WERI-Rb-1 (cell line): ENCODE data around the gene SOWAHA.
"Not testable (repeated sequence)": the region's sequence is repeated elsewhere in the genome, so short reads cannot be mapped to it uniquely, and the experiment has no call there.

Experiments used
- DNase-seq: peaks from one replicate; pipeline ENCODE4 v3.0.0-alpha.2; 2020
- H3K27ac ChIP-seq: fragments of 250-450 bp; sonication (Bioruptor Pico); 2 replicates; pipeline ENCODE4 v1.5.1; 2020; ENCODE audit warnings: mild to moderate bottlenecking, moderate library complexity
- H3K27me3 ChIP-seq: fragments of 250-450 bp; sonication (Bioruptor Pico); 2 replicates; pipeline ENCODE4 v1.5.1; 2021; ENCODE audit warnings: mild to moderate bottlenecking, low read depth, moderate library complexity; ENCODE audit not compliant: insufficient read depth, severe bottlenecking
- H3K36me3 ChIP-seq: fragments of 250-450 bp; sonication (Bioruptor Pico); 2 replicates; pipeline ENCODE4 v1.5.1; 2020; ENCODE audit warnings: mild to moderate bottlenecking, moderate library complexity
- H3K4me3 ChIP-seq: 2 replicates; pipeline ENCODE4 v1.5.1; 2011; ENCODE audit warnings: low read depth, mild to moderate bottlenecking, control low read depth, low read length
- H3K9me3 ChIP-seq: fragments of 250-450 bp; sonication (Bioruptor Pico); 2 replicates; pipeline ENCODE4 v1.5.1; 2021; ENCODE audit warnings: mild to moderate bottlenecking, moderate library complexity; ENCODE audit not compliant: severe bottlenecking
- TF ChIP-seq, protein P1 (sequence below): IDR thresholded peaks from 2 replicates; pipeline ENCODE4 v1.5.1; 2011; ENCODE audit warnings: low read depth, mild to moderate bottlenecking, control low read depth, inconsistent platforms, low read length

The SOWAHA gene

DNA sequence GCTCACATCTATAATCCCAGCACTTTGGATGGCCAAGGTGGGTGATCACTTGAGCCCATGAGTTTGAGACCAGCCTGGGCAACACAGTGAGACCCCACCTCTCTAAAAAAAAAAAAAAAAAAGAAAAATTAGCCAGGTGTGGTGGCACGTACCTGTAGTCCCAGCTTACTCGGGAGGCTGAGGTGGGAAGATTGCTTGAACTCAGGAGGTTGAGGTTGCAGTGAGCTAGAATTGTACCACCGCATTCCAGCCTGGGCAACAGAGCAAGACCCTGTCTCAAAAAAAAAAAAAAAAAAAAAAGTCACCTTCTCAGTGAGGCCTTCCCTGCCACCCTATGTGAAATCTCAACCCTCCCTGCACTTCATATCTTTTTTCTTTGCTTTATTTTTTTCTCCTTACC is 22.1 kb upstream of the SOWAHA start:
- H3K9me3 ChIP-seq: peaks cover 4% of the 10 kb centered on the region
- no peaks in the 10 kb centered on the region for H3K36me3 ChIP-seq
- TF ChIP-seq, protein P1, sequence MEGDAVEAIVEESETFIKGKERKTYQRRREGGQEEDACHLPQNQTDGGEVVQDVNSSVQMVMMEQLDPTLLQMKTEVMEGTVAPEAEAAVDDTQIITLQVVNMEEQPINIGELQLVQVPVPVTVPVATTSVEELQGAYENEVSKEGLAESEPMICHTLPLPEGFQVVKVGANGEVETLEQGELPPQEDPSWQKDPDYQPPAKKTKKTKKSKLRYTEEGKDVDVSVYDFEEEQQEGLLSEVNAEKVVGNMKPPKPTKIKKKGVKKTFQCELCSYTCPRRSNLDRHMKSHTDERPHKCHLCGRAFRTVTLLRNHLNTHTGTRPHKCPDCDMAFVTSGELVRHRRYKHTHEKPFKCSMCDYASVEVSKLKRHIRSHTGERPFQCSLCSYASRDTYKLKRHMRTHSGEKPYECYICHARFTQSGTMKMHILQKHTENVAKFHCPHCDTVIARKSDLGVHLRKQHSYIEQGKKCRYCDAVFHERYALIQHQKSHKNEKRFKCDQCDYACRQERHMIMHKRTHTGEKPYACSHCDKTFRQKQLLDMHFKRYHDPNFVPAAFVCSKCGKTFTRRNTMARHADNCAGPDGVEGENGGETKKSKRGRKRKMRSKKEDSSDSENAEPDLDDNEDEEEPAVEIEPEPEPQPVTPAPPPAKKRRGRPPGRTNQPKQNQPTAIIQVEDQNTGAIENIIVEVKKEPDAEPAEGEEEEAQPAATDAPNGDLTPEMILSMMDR: no peak
- no peaks in the 10 kb centered on the region for H3K27me3 ChIP-seq
- H3K4me3 ChIP-seq: no peak overlapping the region
- no peak overlapping the region for H3K27ac ChIP-seq
- DNase-seq: no peak

DNA sequence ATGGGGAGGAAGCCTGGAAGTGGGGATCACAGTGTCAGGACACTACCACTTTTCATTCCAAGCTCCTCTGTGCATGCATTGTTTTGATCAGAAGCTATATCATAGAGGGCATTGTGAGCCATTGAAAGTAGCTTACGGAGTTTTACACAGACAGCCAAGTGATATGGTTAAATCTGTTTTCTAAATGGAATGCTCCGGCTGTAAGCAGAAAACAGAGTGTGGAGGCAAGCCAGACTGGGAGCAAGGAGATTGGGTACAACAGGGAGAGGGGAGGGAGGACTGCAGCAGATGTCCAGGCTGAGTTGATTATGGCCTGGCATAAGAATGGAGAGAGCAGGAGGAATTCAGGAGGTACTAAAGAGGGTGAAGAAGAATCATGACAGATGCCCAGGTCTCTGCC is 15.5 kb upstream of the SOWAHA start:
- Histone ChIP-seq H3K27me3 (no peaks in the 10 kb centered on the region), H3K36me3 (no peaks in the 10 kb centered on the region), H3K9me3 (no peaks in the 10 kb centered on the region), H3K27ac (no peak overlapping the region), H3K4me3 (no peak overlapping the region)
- no peak for DNase-seq
- TF ChIP-seq, protein P1: no peak

DNA sequence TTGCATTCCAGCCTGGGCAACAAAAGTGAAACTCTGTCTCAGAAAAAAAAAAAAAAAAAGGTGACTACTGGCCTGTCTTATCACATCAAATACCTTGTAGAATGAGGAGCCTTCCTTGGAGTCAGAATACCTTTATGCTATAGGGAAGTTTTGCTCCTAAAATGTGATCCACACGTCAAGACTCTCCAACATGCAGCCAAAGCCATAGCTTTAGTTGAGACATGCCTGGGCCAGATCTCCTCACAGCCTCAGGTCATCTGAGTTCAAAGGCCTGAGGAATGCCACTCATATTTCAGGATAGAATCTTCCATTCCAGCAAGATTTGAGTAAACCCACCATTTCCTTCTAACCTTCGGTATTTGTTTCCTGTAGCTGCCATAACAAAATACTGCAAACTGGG is 13.7 kb upstream of the SOWAHA start:
- DNase-seq: no peak
- Histone ChIP-seq H3K9me3 (no peaks in the 10 kb centered on the region), H3K27me3 (no peaks in the 10 kb centered on the region), H3K27ac (no peak overlapping the region), H3K36me3 (no peaks in the 10 kb centered on the region), H3K4me3 (no peak overlapping the region)
- TF ChIP-seq, protein P1: no peak

DNA sequence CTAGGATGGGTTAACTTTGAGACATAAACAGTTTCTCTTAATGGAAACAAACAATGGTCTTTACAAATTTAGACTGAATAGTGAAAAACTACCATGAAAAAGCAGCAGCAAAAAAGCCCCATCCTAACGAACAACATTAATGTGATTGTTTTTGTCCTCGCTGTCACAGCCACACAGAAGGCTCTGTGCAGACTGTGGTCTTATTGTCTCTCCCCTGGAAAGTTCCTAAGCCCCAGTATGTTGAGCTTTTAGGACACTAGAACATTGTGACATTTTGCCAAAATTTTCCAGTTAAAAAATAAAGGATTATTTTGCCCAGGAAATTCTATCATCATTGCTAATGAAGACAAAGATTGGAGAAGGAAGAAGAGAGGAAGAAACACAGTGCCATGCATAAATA is 12.6 kb upstream of the SOWAHA start:
- TF ChIP-seq, protein P1: no peak
- H3K4me3 ChIP-seq: no peak overlapping the region
- H3K27ac ChIP-seq: no peak overlapping the region
- DNase-seq: no peak
- H3K27me3 ChIP-seq: no peaks in the 10 kb centered on the region
- H3K9me3 ChIP-seq: peaks cover 2% of the 10 kb centered on the region
- H3K36me3 ChIP-seq: no peaks in the 10 kb centered on the region

DNA sequence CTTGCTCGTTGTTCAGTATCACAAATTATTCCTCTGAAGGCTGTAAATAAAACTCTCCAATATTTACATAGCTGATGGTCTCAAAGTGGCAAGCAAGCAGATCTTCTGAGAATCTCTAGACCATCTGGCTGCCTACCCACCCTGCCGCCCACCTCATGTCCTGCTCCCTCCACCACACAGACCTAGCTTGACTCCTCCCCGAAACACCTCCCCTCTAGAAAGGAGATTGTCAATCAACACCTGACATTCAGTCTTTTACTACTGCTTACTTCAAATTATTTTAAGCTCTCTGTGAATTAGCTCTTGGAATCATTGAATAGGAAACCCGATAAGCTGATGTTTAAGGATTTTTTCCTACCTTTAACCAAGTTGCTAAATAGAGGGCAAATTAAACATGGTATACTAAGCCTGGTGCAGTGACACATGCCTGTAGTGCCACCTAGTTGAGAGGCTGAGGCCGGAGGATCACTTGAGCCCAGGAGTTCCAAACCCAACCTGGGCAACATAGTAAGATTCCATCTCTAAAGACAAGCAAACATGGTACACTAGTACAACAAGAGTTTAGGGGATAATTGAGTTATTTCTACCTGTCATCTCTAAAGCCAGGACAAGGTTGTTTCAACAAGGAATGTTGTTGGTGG is 10.9 kb upstream of the SOWAHA start:
- DNase-seq: no peak
- Histone ChIP-seq H3K27ac (no peak overlapping the region), H3K9me3 (peaks cover 2% of the 10 kb centered on the region), H3K4me3 (no peak overlapping the region), H3K27me3 (no peaks in the 10 kb centered on the region), H3K36me3 (no peaks in the 10 kb centered on the region)
- TF ChIP-seq, protein P1: no peak

DNA sequence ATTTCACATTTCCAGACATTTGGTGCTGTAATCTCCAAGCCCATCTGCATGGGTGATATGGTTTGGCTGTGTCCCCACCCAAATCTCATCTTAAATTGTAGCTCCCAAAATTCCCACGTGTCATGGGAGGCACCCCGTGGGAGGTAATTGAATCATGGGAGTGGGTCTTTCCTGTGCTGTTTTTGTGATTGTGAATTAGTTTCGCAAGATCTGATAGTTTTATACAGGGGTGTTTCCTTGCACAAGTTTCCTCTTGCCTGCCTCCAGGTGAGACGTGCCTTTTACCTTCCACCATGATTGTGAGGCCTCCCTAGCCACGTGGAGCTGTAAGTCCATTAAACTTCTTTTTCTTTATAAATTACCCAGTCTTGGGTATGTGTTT is 10.4 kb upstream of the SOWAHA start:
- DNase-seq, H3K4me3 ChIP-seq, H3K36me3 ChIP-seq, H3K9me3 ChIP-seq, H3K27ac ChIP-seq, H3K27me3 ChIP-seq: not testable (repeated sequence)

DNA sequence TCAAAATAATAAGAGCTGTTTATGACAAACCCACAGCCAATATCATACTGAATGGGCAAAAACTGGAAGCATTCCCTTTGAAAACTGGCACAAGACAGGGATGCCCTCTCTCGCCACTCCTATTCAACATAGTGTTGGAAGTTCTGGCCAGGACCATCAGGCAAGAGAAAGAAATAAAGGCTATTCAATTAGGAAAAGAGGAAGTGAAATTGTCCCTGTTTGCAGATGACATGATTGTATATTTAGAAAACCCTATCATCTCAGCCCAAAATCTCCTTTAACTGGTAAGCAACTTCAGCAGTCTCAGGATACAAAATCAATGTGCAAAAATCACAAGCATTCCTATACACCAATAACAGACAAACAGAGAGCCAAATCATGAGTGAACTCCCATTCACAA is 8.9 kb upstream of the SOWAHA start:
- DNase-seq, H3K27me3 ChIP-seq, H3K4me3 ChIP-seq, H3K9me3 ChIP-seq, H3K27ac ChIP-seq, H3K36me3 ChIP-seq: not testable (repeated sequence)

DNA sequence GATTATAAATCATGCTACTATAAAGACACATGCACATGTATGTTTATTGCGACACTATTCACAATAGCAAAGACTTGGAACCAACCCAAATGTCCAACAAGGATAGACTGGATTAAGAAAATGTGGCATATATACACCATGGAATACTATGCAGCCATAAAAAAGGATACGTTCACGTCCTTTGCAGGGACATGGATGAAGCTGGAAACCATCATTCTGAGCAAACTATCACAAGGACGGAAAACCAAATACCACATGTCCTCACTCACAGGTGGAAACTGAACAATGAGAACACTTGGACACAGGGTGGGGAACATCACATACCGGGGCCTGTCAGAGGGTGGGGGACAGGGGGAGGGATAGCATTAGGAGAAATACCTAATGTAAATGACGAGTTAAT is 7.2 kb upstream of the SOWAHA start:
- not testable (repeated sequence) for H3K36me3 ChIP-seq, H3K27me3 ChIP-seq, H3K9me3 ChIP-seq, H3K4me3 ChIP-seq, DNase-seq, H3K27ac ChIP-seq

DNA sequence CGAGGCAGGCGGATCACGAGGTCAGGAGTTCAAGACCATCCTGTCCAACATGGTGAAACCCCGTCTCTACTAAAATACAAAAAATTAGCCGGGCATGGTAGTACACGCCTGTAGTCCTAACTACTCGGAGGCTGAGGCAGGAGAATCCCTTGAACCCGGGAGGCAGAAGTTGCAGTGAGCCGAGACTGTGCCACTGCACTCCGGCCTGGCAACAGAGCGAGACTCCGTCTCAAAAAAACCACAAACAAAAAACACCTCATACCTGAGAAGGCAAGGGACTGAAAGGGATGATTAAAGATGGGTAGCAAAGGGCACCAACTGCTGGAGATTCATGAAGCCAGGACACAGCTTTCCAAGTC is 6.3 kb upstream of the SOWAHA start:
- DNase-seq, H3K27ac ChIP-seq, H3K9me3 ChIP-seq, H3K36me3 ChIP-seq, H3K27me3 ChIP-seq, H3K4me3 ChIP-seq: not testable (repeated sequence)
